ENCODE results near the gene IRF2.

DNA sequence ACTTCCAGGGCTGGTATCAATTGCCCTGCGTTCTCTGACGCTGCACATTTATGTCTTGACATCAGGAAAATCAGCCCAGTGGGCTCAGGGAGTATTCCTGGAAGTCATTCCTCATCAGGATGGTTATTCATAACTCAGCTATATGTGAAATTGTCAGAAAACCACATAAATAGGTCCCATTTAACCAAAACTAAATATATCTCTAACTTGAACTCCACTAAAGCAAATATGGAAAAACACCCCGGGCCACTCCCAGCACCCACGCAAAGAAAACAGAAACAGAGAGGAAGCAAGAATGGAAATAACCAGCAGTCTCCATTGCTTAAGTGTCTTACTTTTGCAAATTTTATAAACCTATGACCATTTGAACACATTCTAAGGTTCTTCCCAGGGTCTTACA is 112.0 kb downstream of the IRF2 start:
- TF ChIP-seq EP300 (IDR thresholded peaks at IDR 0.05) (no peak), POLR2A (IDR thresholded peaks at IDR 0.05) (no peak), POLR2AphosphoS5 (IDR thresholded peaks at IDR 0.05) (no peak)
- TF ChIP-seq, protein P1, sequence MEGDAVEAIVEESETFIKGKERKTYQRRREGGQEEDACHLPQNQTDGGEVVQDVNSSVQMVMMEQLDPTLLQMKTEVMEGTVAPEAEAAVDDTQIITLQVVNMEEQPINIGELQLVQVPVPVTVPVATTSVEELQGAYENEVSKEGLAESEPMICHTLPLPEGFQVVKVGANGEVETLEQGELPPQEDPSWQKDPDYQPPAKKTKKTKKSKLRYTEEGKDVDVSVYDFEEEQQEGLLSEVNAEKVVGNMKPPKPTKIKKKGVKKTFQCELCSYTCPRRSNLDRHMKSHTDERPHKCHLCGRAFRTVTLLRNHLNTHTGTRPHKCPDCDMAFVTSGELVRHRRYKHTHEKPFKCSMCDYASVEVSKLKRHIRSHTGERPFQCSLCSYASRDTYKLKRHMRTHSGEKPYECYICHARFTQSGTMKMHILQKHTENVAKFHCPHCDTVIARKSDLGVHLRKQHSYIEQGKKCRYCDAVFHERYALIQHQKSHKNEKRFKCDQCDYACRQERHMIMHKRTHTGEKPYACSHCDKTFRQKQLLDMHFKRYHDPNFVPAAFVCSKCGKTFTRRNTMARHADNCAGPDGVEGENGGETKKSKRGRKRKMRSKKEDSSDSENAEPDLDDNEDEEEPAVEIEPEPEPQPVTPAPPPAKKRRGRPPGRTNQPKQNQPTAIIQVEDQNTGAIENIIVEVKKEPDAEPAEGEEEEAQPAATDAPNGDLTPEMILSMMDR (IDR thresholded peaks at IDR 0.05), result no peak

All from suprapubic skin (tissue), 4 donors.